Common myeloid progenitor, CD34-positive (primary cell): Measurements from ENCODE around the gene STPG4.
"Not testable (repeated sequence)": the region's sequence is repeated elsewhere in the genome, so short reads cannot be mapped to it uniquely, and the experiment has no call there.

ENCODE experiments used
- CTCF ChIA-PET: fragments of 350-600 bp; sonication (Branson Sonifier 250); formaldehyde crosslinking; loops from one replicate; lab custom pipeline; 2021; ENCODE audit warnings: antibody characterized with exemption; lab: Charles Lee
- POLR2A ChIA-PET: fragments of 350-600 bp; sonication (Branson Sonifier 250); formaldehyde crosslinking; loops from one replicate; lab custom pipeline; 2021; ENCODE audit warnings: antibody characterized with exemption; lab: Charles Lee
- DNase-seq, 3 donors: peaks; one replicate each; pipeline versions ENCODE4 v3.0.0 to v3.0.0-alpha.2; 2013
- H3K27ac ChIP-seq, 2 experiments: 1 replicate in 1 of 2; 2 replicates in 1 of 2; pipeline ENCODE4 v1.7.0; 2013; ENCODE audit warnings: inconsistent platforms in 2 of 2, low read length in 2 of 2, mild to moderate bottlenecking in 2 of 2, low read depth in 1 of 2, moderate library complexity in 1 of 2; ENCODE audit not compliant: severe bottlenecking in 2 of 2, insufficient read depth in 1 of 2, poor library complexity in 1 of 2
- H3K27me3 ChIP-seq, 5 experiments: replicated peaks in 2 of 5; 1 replicate in 3 of 5; 2 replicates in 2 of 5; pipeline versions ENCODE4 v1.6.1 to v1.7.0; 2013; ENCODE audit warnings: low read length in 4 of 5, mild to moderate bottlenecking in 2 of 5, moderate library complexity in 2 of 5, inconsistent platforms in 1 of 5; ENCODE audit not compliant: insufficient read depth in 5 of 5, control insufficient read depth in 4 of 5
- H3K36me3 ChIP-seq, 4 experiments: 1 replicate in 2 of 4; 2 replicates in 2 of 4; pipeline versions ENCODE4 v1.6.1 to v1.7.0; 2013; ENCODE audit warnings: low read length in 3 of 4, control low read depth in 1 of 4, mild to moderate bottlenecking in 1 of 4; ENCODE audit not compliant: control insufficient read depth in 4 of 4, insufficient read depth in 4 of 4
- H3K4me1 ChIP-seq, 4 experiments: 1 replicate in 3 of 4; 2 replicates in 1 of 4; pipeline versions ENCODE4 v1.6.1 to v1.7.1; 2013; ENCODE audit warnings: low read length in 3 of 4, mild to moderate bottlenecking in 3 of 4, control low read depth in 1 of 4, inconsistent platforms in 1 of 4, moderate library complexity in 1 of 4; ENCODE audit not compliant: control insufficient read depth in 4 of 4, insufficient read depth in 4 of 4; ENCODE audit errors: control extremely low read depth in 1 of 4
- H3K4me3 ChIP-seq, 7 experiments: 1 replicate in 4 of 7; 2 replicates in 3 of 7; pipeline versions ENCODE4 v1.5.1 to v1.7.0; 2013; ENCODE audit warnings: mild to moderate bottlenecking in 7 of 7, low read length in 6 of 7, moderate library complexity in 6 of 7, inconsistent platforms in 2 of 7, low read depth in 2 of 7, control low read depth in 1 of 7; ENCODE audit not compliant: insufficient read depth in 4 of 7, control insufficient read depth in 1 of 7; ENCODE audit errors: extremely low read depth in 1 of 7
- H3K9me3 ChIP-seq, 5 experiments: 1 replicate in 4 of 5; 2 replicates in 1 of 5; pipeline versions ENCODE4 v1.6.1 to v1.7.1; 2013; ENCODE audit warnings: low read length in 4 of 5, mild to moderate bottlenecking in 2 of 5, inconsistent platforms in 1 of 5, low read depth in 1 of 5, moderate library complexity in 1 of 5; ENCODE audit not compliant: control insufficient read depth in 4 of 5, insufficient read depth in 2 of 5; ENCODE audit errors: control extremely low read depth in 1 of 5
- WGBS: methylation state at CpG from one replicate; pipeline ENCODE4 v1.1.5; 2013; ENCODE audit not compliant: insufficient coverage; 5-methylcytosine and 5-hydroxymethylcytosine counted together

The STPG4 gene

DNA sequence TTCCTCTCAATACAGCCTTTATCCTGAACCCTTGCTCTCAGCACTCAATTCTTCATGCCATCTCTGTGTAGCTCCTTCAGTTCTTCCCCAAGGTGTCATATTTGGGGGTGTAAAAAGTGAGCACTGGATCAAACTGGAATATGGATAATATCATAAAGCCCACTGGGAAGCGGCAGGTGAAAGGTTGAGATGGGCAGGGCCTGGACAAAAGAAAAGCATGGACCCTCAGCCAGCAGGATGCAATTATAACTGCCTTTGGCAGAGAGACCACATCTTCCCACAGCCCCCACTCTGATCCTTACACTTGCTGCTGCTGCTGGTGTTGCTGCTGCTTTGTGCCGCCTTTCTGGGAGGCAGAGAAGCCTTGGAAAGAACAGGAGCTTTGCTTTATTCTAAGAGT, 31.2 kb upstream of the STPG4 start:
- CTCF ChIA-PET = interaction anchor here (2.5 kb wide), 1 partner anchor 10 kb away, joined by 6 read pairs; no protein-coding TSS in a partner anchor
- H3K9me3 ChIP-seq = no peaks in the 10 kb centered on the region
- WGBS = 100% methylated on average over 2 of the region's 2 CpGs
- no peak overlapping the region for H3K4me3 ChIP-seq
- H3K4me1 ChIP-seq = no peaks in the 10 kb centered on the region
- no peak overlapping the region for H3K27ac ChIP-seq
- POLR2A ChIA-PET = no interaction called here
- H3K36me3 ChIP-seq = no peaks in the 10 kb centered on the region
- DNase-seq = no peak
- no peaks in the 10 kb centered on the region for H3K27me3 ChIP-seq

DNA sequence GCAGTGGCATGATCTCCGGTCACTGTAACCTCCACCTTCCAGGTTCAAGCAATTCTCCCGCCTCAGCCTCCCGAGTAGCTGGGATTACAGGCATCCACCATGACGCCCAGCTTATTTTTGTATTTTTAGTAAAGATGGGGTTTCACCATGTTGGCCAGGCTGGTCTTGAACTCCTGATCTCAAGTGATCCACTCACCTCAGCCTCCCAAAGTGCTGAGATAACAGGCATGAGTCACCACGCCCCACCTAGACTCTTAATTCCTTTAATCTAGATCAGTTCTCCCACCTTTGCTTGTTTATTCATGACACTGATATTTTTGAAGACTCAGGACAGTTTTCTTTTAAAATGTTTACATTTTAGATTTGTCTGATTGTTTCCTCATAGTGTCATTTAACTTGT, 30.0 kb upstream of the STPG4 start:
- DNase-seq, H3K4me1 ChIP-seq, H3K27ac ChIP-seq, H3K9me3 ChIP-seq, H3K4me3 ChIP-seq, POLR2A ChIA-PET, H3K27me3 ChIP-seq, H3K36me3 ChIP-seq: not testable (repeated sequence)
- 67% methylated on average over 3 of the region's 5 CpGs for WGBS
- CTCF ChIA-PET = interaction anchor here (2.5 kb wide), 1 partner anchor 12 kb away, joined by 6 read pairs; no protein-coding TSS in a partner anchor

DNA sequence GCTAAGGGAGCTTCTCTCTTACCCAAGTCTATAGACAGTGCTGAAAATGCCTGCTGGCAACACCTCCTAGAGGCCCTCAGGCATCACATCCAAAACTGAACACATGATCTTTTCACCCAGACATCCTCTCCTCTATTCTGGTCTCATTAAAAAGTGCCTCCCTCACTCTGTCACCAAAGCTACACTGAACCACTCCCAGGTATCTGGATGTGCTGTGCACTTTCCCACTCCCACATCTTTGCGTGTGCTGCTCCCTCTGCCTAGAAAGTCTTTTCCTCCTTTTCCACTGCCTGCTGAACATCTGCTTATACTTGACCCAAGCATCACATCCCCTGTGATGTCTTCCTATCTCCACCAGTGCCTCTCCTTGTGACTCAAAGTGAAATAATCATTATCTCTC, 26.1 kb upstream of the STPG4 start:
- ChIA-PET POLR2A (no interaction called here), CTCF (interaction anchor here (1.3 to 1.6 kb wide), 5 partner anchors 13 to 142 kb away, joined by 3 to 6 read pairs (median 4); no protein-coding TSS in a partner anchor)
- H3K4me3 ChIP-seq = no peak overlapping the region
- no peaks in the 10 kb centered on the region for H3K27me3 ChIP-seq
- peaks cover 10 to 27% (median 17%) of the 10 kb centered on the region in 4 experiments for H3K4me1 ChIP-seq
- no peaks in the 10 kb centered on the region for H3K9me3 ChIP-seq
- DNase-seq = no peak
- 94% methylated on average over 1 of the region's 1 CpG for WGBS
- no peaks in the 10 kb centered on the region for H3K36me3 ChIP-seq
- H3K27ac ChIP-seq = no peak overlapping the region

DNA sequence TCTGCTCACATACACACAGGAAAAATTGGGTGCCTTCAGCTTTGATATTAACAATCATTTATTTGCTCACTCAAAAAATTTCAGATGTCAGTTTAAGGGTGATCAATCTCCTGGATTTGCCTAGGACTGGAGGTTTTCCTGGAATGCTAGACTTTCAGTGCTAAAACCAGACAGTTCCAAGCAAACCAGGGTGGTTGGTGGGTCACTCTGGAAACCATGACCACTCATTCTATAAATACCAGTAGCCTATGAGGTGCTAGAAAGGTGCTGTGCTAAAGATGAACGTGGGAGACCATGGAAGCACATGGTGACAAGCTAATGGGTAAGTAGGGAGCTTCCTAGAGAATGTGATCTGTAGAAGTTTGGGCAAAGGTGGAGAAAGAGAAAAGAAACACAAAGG, 25.4 kb upstream of the STPG4 start:
- no peaks in the 10 kb centered on the region for H3K36me3 ChIP-seq
- POLR2A ChIA-PET = no interaction called here
- CTCF ChIA-PET = interaction anchor here (1.3 to 1.6 kb wide), 4 partner anchors 14 to 142 kb away, joined by 3 to 6 read pairs (median 4); no protein-coding TSS in a partner anchor
- no CpG with 5 or more reads among the region's 1 CpG for WGBS
- peaks cover 10 to 27% (median 20%) of the 10 kb centered on the region in 4 experiments for H3K4me1 ChIP-seq
- H3K9me3 ChIP-seq = no peaks in the 10 kb centered on the region
- no peak for DNase-seq
- no peak overlapping the region for H3K27ac ChIP-seq
- no peaks in the 10 kb centered on the region for H3K27me3 ChIP-seq
- no peak overlapping the region for H3K4me3 ChIP-seq

DNA sequence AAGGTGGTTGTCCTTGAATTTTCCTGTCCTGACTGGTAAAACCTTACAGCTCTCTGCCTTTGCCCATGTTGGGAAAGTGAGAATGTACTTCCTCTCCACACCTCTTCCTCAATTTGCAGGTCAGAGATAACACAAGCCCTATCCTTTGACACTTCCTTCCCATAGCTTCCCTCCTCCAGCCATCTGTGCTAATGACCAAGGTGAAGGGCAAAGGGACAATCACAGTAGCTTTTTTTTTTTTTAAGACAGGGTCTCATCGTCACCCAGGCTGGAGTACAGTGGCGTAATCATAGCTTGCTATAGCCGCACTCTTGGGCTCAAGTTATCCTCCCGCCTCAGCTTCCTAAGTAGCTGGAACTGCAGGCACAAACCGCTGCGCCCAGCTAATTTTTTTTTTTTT, 24.3 kb upstream of the STPG4 start:
- POLR2A ChIA-PET = interaction anchor here (1.0 kb wide), 1 partner anchor 92 kb away, joined by 4 read pairs; no protein-coding TSS in a partner anchor
- WGBS = 20% methylated on average over 2 of the region's 6 CpGs
- peak; percentile 14 to 71 (median 68) for DNase-seq
- Histone ChIP-seq H3K4me1 (peaks cover 14 to 34% (median 26%) of the 10 kb centered on the region in 4 experiments), H3K9me3 (no peaks in the 10 kb centered on the region), H3K27ac (no peak overlapping the region), H3K4me3 (no peak overlapping the region), H3K36me3 (peaks cover 0 to 3% (median 0%) of the 10 kb centered on the region in 4 experiments), H3K27me3 (no peaks in the 10 kb centered on the region)
- CTCF ChIA-PET = interaction anchor here (1.4 to 2.2 kb wide), 2 partner anchors 16 to 93 kb away, joined by 4 to 12 read pairs; no protein-coding TSS in a partner anchor

DNA sequence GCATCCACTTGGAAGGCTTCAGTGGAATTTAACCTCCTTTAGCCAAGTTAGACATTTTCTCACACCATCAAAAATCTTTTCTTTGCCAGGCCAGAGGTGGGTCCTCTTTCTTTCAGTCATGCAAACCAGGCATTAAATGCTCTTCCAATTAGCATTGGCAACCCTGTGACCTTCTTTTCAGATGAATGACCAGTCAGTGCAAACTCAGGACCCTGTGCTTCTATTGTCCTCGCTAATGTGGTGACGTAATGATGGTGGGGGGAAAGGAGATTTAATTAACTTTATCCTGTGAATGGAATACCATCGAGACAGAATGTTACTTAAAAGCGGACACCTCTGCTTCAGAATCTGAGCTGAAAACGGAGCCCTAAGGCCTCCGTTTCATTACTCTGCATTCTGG, 23.2 kb upstream of the STPG4 start:
- Histone ChIP-seq H3K4me1 (peaks cover 24 to 45% (median 36%) of the 10 kb centered on the region in 4 experiments), H3K36me3 (peaks cover 0 to 3% (median 1%) of the 10 kb centered on the region in 4 experiments), H3K27me3 (no peaks in the 10 kb centered on the region), H3K27ac (no peak overlapping the region), H3K9me3 (no peaks in the 10 kb centered on the region), H3K4me3 (no peak overlapping the region)
- POLR2A ChIA-PET = no interaction called here
- 100% methylated on average over 5 of the region's 6 CpGs for WGBS
- no peak for DNase-seq
- CTCF ChIA-PET = interaction anchor here (1.2 to 2.2 kb wide), 3 partner anchors 13 to 145 kb away, joined by 3 to 12 read pairs (median 3); no protein-coding TSS in a partner anchor

DNA sequence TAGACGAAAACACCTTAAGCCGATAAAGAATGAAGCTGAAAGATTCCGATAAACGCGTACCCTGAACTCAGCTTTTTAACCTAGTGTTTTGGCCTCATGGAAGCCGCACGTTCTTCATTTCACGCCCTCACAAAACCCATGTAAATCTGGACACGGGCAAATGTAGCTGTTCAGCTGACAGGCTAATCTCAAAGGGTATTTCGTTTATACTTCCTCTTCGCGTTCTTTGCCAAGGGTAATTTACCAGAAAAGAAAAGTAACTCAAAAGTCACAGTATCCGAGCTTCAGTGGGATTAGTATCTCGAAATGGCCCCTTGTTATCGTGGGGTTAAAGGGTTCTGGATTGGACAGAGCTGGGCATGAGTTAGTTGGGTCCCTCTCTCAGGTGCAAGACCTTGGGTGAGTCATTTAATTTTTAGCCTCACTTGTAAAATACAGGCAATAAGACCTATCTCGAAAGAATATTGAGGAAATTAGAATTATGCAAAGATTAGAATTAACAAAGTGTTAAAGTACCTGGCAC, 22.0 kb upstream of the STPG4 start:
- DNase-seq = no peak
- peak overlapping the region; percentile 100 for H3K27ac ChIP-seq
- peaks cover 0 to 13% (median 4%) of the 10 kb centered on the region in 4 experiments for H3K36me3 ChIP-seq
- no peaks in the 10 kb centered on the region for H3K27me3 ChIP-seq
- 2% methylated on average over 15 of the region's 16 CpGs for WGBS
- peak overlapping the region; percentile 79 to 97 (median 89) for H3K4me3 ChIP-seq
- peaks cover 33 to 56% (median 46%) of the 10 kb centered on the region in 4 experiments for H3K4me1 ChIP-seq
- ChIA-PET POLR2A (interaction anchor here (0.6 kb wide), 1 partner anchor 115 kb away, joined by 3 read pairs; no protein-coding TSS in a partner anchor), CTCF (interaction anchor here (1.0 to 1.2 kb wide), 2 partner anchors 12 to 83 kb away, joined by 3 read pairs; no protein-coding TSS in a partner anchor)
- no peaks in the 10 kb centered on the region for H3K9me3 ChIP-seq
